Loucy (cell line): ENCODE results near the gene HOMER3.

ENCODE experiments used
- EZH2phosphoT487 ChIP-seq: fragments of 200-600 bp; IDR thresholded peaks from 2 replicates; pipeline ENCODE4 v1.6.1; 2018; ENCODE audit warnings: antibody characterized with exemption, mild to moderate bottlenecking, moderate library complexity, borderline replicate concordance
- TF ChIP-seq, protein P1 (sequence below): fragments of 200-600 bp; sonication (generic); conservative IDR thresholded peaks from 2 replicates; pipeline ENCODE4 v1.5.1; 2014; ENCODE audit warnings: mild to moderate bottlenecking, antibody characterized with exemption, low read length

DNA sequence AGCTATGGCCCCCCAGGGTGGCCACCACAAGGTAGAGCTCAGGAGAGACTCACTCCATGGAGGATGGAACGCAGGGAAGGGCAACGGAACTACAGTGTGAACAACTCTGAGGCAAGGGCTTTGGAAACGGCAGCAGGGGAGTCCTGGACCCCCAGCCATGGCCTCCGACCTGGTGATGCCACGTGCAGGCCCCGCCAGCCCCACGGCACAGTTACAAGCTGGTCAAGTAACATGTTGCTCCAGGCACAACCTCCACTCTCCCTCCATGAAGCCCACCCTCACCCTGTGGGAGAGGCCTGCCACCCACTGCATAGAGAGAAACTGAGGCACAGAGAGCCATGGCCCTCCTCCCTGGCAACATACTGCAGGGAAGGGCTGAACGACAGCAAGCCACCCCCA is 36.0 kb downstream of the HOMER3 start:
- TF ChIP-seq, protein P1, sequence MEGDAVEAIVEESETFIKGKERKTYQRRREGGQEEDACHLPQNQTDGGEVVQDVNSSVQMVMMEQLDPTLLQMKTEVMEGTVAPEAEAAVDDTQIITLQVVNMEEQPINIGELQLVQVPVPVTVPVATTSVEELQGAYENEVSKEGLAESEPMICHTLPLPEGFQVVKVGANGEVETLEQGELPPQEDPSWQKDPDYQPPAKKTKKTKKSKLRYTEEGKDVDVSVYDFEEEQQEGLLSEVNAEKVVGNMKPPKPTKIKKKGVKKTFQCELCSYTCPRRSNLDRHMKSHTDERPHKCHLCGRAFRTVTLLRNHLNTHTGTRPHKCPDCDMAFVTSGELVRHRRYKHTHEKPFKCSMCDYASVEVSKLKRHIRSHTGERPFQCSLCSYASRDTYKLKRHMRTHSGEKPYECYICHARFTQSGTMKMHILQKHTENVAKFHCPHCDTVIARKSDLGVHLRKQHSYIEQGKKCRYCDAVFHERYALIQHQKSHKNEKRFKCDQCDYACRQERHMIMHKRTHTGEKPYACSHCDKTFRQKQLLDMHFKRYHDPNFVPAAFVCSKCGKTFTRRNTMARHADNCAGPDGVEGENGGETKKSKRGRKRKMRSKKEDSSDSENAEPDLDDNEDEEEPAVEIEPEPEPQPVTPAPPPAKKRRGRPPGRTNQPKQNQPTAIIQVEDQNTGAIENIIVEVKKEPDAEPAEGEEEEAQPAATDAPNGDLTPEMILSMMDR, result no peak
- TF ChIP-seq EZH2phosphoT487, result no peak
